Measurements from ENCODE around the gene SUB1.
"Not testable (repeated sequence)": the region's sequence is repeated elsewhere in the genome, so short reads cannot be mapped to it uniquely, and the experiment has no call there.

The SUB1 gene
- 211 to 267 (median 216) reads per million in 3 donors for total RNA-seq

- H3K4me3 ChIP-seq (ENCODE audit: insufficient read depth, low read depth, low read length, poor library complexity, severe bottlenecking), result peak within 1 kb of the TSS; percentile 100
- H3K27me3 ChIP-seq (replicated peaks; ENCODE audit: control insufficient read depth, insufficient read depth, low read length, poor library complexity, severe bottlenecking), result no peaks in the 10 kb centered on the region
- H3K27ac ChIP-seq (ENCODE audit: insufficient read depth, low read length, poor library complexity, severe bottlenecking), result peak within 1 kb of the TSS; percentile 100
- H3K4me1 ChIP-seq (ENCODE audit: control insufficient read depth, insufficient read depth, low read length, poor library complexity, severe bottlenecking), result peaks cover 27% of the 10 kb centered on the region
- peaks cover 11% of the 10 kb centered on the region for H3K36me3 ChIP-seq (ENCODE audit: control insufficient read depth, insufficient read depth, low read length)
- peak; percentile 88 to 93 (median 88) for DNase-seq
- no peaks in the 10 kb centered on the region for H3K9me3 ChIP-seq (ENCODE audit: control insufficient read depth, low read length)
Observed at GRCh38 chr5:32585446-32586275, at the start of gene SUB1. Gene SUB1 (plus strand): TSS chr5:32585557. CDS start chr5:32588513, 2,956 bp downstream.

GRCh38 chr5:32536246-32536645, 49.1 kb upstream of the SUB1 start:
- H3K36me3 ChIP-seq (ENCODE audit: control insufficient read depth, insufficient read depth, low read length), result no peaks in the 10 kb centered on the region
- H3K4me1 ChIP-seq (ENCODE audit: control insufficient read depth, insufficient read depth, low read length, poor library complexity, severe bottlenecking), result peaks cover 11% of the 10 kb centered on the region
- DNase-seq, result no peak
- H3K27ac ChIP-seq (ENCODE audit: insufficient read depth, low read length, poor library complexity, severe bottlenecking), result no peak overlapping the region
- no peaks in the 10 kb centered on the region for H3K27me3 ChIP-seq (replicated peaks; ENCODE audit: control insufficient read depth, insufficient read depth, low read length, poor library complexity, severe bottlenecking)
- no peak overlapping the region for H3K4me3 ChIP-seq (ENCODE audit: insufficient read depth, low read depth, low read length, poor library complexity, severe bottlenecking)
- no peaks in the 10 kb centered on the region for H3K9me3 ChIP-seq (ENCODE audit: control insufficient read depth, low read length)

- not testable (repeated sequence) for H3K9me3 ChIP-seq (ENCODE audit: control insufficient read depth, low read length); H3K27me3 ChIP-seq (replicated peaks; ENCODE audit: control insufficient read depth, insufficient read depth, low read length, poor library complexity, severe bottlenecking); H3K36me3 ChIP-seq (ENCODE audit: control insufficient read depth, insufficient read depth, low read length); DNase-seq; H3K4me3 ChIP-seq (ENCODE audit: insufficient read depth, low read depth, low read length, poor library complexity, severe bottlenecking); H3K27ac ChIP-seq (ENCODE audit: insufficient read depth, low read length, poor library complexity, severe bottlenecking); H3K4me1 ChIP-seq (ENCODE audit: control insufficient read depth, insufficient read depth, low read length, poor library complexity, severe bottlenecking)
Observed at GRCh38 chr5:32537437-32538029, 47.8 kb upstream of the SUB1 start.

GRCh38 chr5:32538031-32538547, 47.3 kb upstream of the SUB1 start:
- Histone ChIP-seq H3K27ac (ENCODE audit: insufficient read depth, low read length, poor library complexity, severe bottlenecking) (no peak overlapping the region), H3K4me3 (ENCODE audit: insufficient read depth, low read depth, low read length, poor library complexity, severe bottlenecking) (no peak overlapping the region), H3K36me3 (ENCODE audit: control insufficient read depth, insufficient read depth, low read length) (no peaks in the 10 kb centered on the region), H3K9me3 (ENCODE audit: control insufficient read depth, low read length) (no peaks in the 10 kb centered on the region), H3K27me3 (replicated peaks; ENCODE audit: control insufficient read depth, insufficient read depth, low read length, poor library complexity, severe bottlenecking) (no peaks in the 10 kb centered on the region), H3K4me1 (ENCODE audit: control insufficient read depth, insufficient read depth, low read length, poor library complexity, severe bottlenecking) (peaks cover 5% of the 10 kb centered on the region)
- peak in 2 of 3 donors; percentile 20 to 32 for DNase-seq

- DNase-seq, result no peak
- H3K27me3 ChIP-seq (replicated peaks; ENCODE audit: control insufficient read depth, insufficient read depth, low read length, poor library complexity, severe bottlenecking), result no peaks in the 10 kb centered on the region
- no peak overlapping the region for H3K4me3 ChIP-seq (ENCODE audit: insufficient read depth, low read depth, low read length, poor library complexity, severe bottlenecking)
- no peaks in the 10 kb centered on the region for H3K36me3 ChIP-seq (ENCODE audit: control insufficient read depth, insufficient read depth, low read length)
- H3K9me3 ChIP-seq (ENCODE audit: control insufficient read depth, low read length), result no peaks in the 10 kb centered on the region
- H3K4me1 ChIP-seq (ENCODE audit: control insufficient read depth, insufficient read depth, low read length, poor library complexity, severe bottlenecking), result peaks cover 5% of the 10 kb centered on the region
- H3K27ac ChIP-seq (ENCODE audit: insufficient read depth, low read length, poor library complexity, severe bottlenecking), result no peak overlapping the region
Observed at GRCh38 chr5:32539981-32540845, 45.1 kb upstream of the SUB1 start.

GRCh38 chr5:32541241-32541640, 44.1 kb upstream of the SUB1 start:
- H3K27me3 ChIP-seq (replicated peaks; ENCODE audit: control insufficient read depth, insufficient read depth, low read length, poor library complexity, severe bottlenecking), result no peaks in the 10 kb centered on the region
- DNase-seq, result no peak
- no peak overlapping the region for H3K4me3 ChIP-seq (ENCODE audit: insufficient read depth, low read depth, low read length, poor library complexity, severe bottlenecking)
- H3K36me3 ChIP-seq (ENCODE audit: control insufficient read depth, insufficient read depth, low read length), result no peaks in the 10 kb centered on the region
- H3K27ac ChIP-seq (ENCODE audit: insufficient read depth, low read length, poor library complexity, severe bottlenecking), result no peak overlapping the region
- no peaks in the 10 kb centered on the region for H3K9me3 ChIP-seq (ENCODE audit: control insufficient read depth, low read length)
- peaks cover 5% of the 10 kb centered on the region for H3K4me1 ChIP-seq (ENCODE audit: control insufficient read depth, insufficient read depth, low read length, poor library complexity, severe bottlenecking)

- Histone ChIP-seq H3K9me3 (ENCODE audit: control insufficient read depth, low read length) (no peaks in the 10 kb centered on the region), H3K27me3 (replicated peaks; ENCODE audit: control insufficient read depth, insufficient read depth, low read length, poor library complexity, severe bottlenecking) (no peaks in the 10 kb centered on the region), H3K4me1 (ENCODE audit: control insufficient read depth, insufficient read depth, low read length, poor library complexity, severe bottlenecking) (peaks cover 5% of the 10 kb centered on the region), H3K4me3 (ENCODE audit: insufficient read depth, low read depth, low read length, poor library complexity, severe bottlenecking) (no peak overlapping the region), H3K27ac (ENCODE audit: insufficient read depth, low read length, poor library complexity, severe bottlenecking) (no peak overlapping the region), H3K36me3 (ENCODE audit: control insufficient read depth, insufficient read depth, low read length) (no peaks in the 10 kb centered on the region)
- no peak for DNase-seq
Observed at GRCh38 chr5:32542216-32543059, 42.9 kb upstream of the SUB1 start.

- H3K27ac ChIP-seq (ENCODE audit: insufficient read depth, low read length, poor library complexity, severe bottlenecking), result no peak overlapping the region
- DNase-seq, result no peak
- H3K36me3 ChIP-seq (ENCODE audit: control insufficient read depth, insufficient read depth, low read length), result no peaks in the 10 kb centered on the region
- no peak overlapping the region for H3K4me3 ChIP-seq (ENCODE audit: insufficient read depth, low read depth, low read length, poor library complexity, severe bottlenecking)
- no peaks in the 10 kb centered on the region for H3K9me3 ChIP-seq (ENCODE audit: control insufficient read depth, low read length)
- peaks cover 1% of the 10 kb centered on the region for H3K4me1 ChIP-seq (ENCODE audit: control insufficient read depth, insufficient read depth, low read length, poor library complexity, severe bottlenecking)
- H3K27me3 ChIP-seq (replicated peaks; ENCODE audit: control insufficient read depth, insufficient read depth, low read length, poor library complexity, severe bottlenecking), result no peaks in the 10 kb centered on the region
Observed at GRCh38 chr5:32543291-32543690, 42.1 kb upstream of the SUB1 start.

GRCh38 chr5:32545102-32545800, 40.1 kb upstream of the SUB1 start:
- Histone ChIP-seq H3K36me3 (ENCODE audit: control insufficient read depth, insufficient read depth, low read length) (no peaks in the 10 kb centered on the region), H3K27me3 (replicated peaks; ENCODE audit: control insufficient read depth, insufficient read depth, low read length, poor library complexity, severe bottlenecking) (no peaks in the 10 kb centered on the region), H3K4me1 (ENCODE audit: control insufficient read depth, insufficient read depth, low read length, poor library complexity, severe bottlenecking) (no peaks in the 10 kb centered on the region), H3K27ac (ENCODE audit: insufficient read depth, low read length, poor library complexity, severe bottlenecking) (no peak overlapping the region), H3K4me3 (ENCODE audit: insufficient read depth, low read depth, low read length, poor library complexity, severe bottlenecking) (no peak overlapping the region), H3K9me3 (ENCODE audit: control insufficient read depth, low read length) (no peaks in the 10 kb centered on the region)
- DNase-seq, result no peak

Data from effector memory CD4-positive, alpha-beta T cell (primary cell).